MM.1S (cell line): ENCODE measurements around the gene ZNF774.

Source experiments
- DNase-seq: peaks from one replicate; pipeline ENCODE4 v3.0.0-alpha.2; 2015
- H2AFZ ChIP-seq: fragments of 300-600 bp; sonication (generic); 2 replicates; pipeline ENCODE4 v1.6.0; 2016; ENCODE audit warnings: antibody characterized with exemption, low read length
- H3F3A ChIP-seq: fragments of 300-600 bp; sonication (generic); 2 replicates; pipeline ENCODE4 v1.6.1; 2016; ENCODE audit warnings: mild to moderate bottlenecking, antibody characterized with exemption, low read length, moderate library complexity, mixed read lengths; ENCODE audit not compliant: insufficient read depth
- H3K27ac ChIP-seq: fragments of 300-600 bp; sonication (generic); 2 replicates; pipeline ENCODE4 v1.5.1; 2016; ENCODE audit warnings: mild to moderate bottlenecking, low read length
- H3K27me3 ChIP-seq: fragments of 300-600 bp; sonication (generic); replicated peaks from 2 replicates; pipeline ENCODE4 v1.6.0; 2016; ENCODE audit warnings: low read length; ENCODE audit not compliant: insufficient read depth
- H3K36me3 ChIP-seq: fragments of 300-600 bp; sonication (generic); replicated peaks from 2 replicates; pipeline ENCODE4 v1.6.1; 2016; ENCODE audit warnings: mild to moderate bottlenecking, low read length, mixed read lengths; ENCODE audit not compliant: insufficient read depth
- H3K4me1 ChIP-seq: fragments of 300-600 bp; sonication (generic); 2 replicates; pipeline ENCODE4 v1.6.1; 2016; ENCODE audit warnings: low read length, mixed read lengths
- H3K4me2 ChIP-seq: fragments of 300-600 bp; sonication (generic); 2 replicates; pipeline ENCODE4 v1.6.0; 2016; ENCODE audit warnings: low read depth, low read length
- H3K4me3 ChIP-seq: fragments of 300-600 bp; sonication (generic); 2 replicates; pipeline ENCODE4 v1.5.1; 2016; ENCODE audit warnings: low read length, mixed read lengths
- H3K79me2 ChIP-seq: fragments of 300-600 bp; sonication (generic); 2 replicates; pipeline ENCODE4 v1.6.1; 2016; ENCODE audit warnings: mixed run types, low read length, mixed read lengths
- H3K9ac ChIP-seq: fragments of 300-600 bp; sonication (generic); 2 replicates; pipeline ENCODE4 v1.6.1; 2016; ENCODE audit warnings: low read length, mixed read lengths
- H3K9me2 ChIP-seq: fragments of 300-600 bp; sonication (generic); replicated peaks from 2 replicates; pipeline ENCODE4 v1.6.1; 2016; ENCODE audit warnings: mild to moderate bottlenecking, low read length, mixed read lengths; ENCODE audit not compliant: insufficient read depth
- H3K9me3 ChIP-seq: fragments of 300-600 bp; sonication (generic); replicated peaks from 2 replicates; pipeline ENCODE4 v1.6.1; 2016; ENCODE audit warnings: mild to moderate bottlenecking, low read length, mixed read lengths; ENCODE audit not compliant: insufficient read depth
- H4K20me1 ChIP-seq: fragments of 300-600 bp; sonication (generic); 2 replicates; pipeline ENCODE4 v1.6.1; 2016; ENCODE audit warnings: mild to moderate bottlenecking, low read length, moderate library complexity, mixed read lengths; ENCODE audit not compliant: insufficient read depth
- EZH2 ChIP-seq: fragments of 300-600 bp; sonication (generic); optimal IDR thresholded peaks from 2 replicates; pipeline ENCODE3; 2017; ENCODE audit warnings: low read depth, mild to moderate bottlenecking, antibody characterized with exemption, low read length, mixed read lengths
- EZH2phosphoT487 ChIP-seq: fragments of 300-600 bp; sonication (generic); IDR thresholded peaks from 2 replicates; pipeline ENCODE4 v1.6.1; 2018; ENCODE audit warnings: antibody characterized with exemption, low read length
- TF ChIP-seq, protein P1 (sequence below): fragments of 300-600 bp; sonication (generic); IDR thresholded peaks from 2 replicates; pipeline ENCODE4 v1.5.1; 2016; ENCODE audit warnings: antibody characterized with exemption, low read length, mixed read lengths

The ZNF774 gene

DNA sequence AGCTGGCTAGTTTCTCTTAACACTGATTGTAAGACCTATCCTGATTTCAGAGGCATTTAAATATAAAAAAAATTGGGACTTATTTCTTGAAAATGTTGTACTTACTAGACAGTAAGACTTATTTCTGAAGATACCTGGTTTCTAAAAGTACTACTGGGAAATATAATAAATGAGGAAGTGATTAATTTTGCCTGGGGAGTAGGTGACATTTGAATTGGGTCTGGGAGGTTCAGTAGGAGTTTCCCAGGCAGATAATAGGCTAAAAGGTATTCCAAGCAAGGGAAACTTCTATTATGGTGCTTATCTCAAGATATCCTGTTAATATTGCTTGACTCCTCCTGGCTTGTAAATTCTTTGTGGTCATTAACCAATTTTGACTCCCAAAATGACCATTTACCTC is 29.4 kb downstream of the ZNF774 start:
- no peak for TF ChIP-seq EZH2phosphoT487
- no peak for TF ChIP-seq EZH2
- TF ChIP-seq, protein P1, sequence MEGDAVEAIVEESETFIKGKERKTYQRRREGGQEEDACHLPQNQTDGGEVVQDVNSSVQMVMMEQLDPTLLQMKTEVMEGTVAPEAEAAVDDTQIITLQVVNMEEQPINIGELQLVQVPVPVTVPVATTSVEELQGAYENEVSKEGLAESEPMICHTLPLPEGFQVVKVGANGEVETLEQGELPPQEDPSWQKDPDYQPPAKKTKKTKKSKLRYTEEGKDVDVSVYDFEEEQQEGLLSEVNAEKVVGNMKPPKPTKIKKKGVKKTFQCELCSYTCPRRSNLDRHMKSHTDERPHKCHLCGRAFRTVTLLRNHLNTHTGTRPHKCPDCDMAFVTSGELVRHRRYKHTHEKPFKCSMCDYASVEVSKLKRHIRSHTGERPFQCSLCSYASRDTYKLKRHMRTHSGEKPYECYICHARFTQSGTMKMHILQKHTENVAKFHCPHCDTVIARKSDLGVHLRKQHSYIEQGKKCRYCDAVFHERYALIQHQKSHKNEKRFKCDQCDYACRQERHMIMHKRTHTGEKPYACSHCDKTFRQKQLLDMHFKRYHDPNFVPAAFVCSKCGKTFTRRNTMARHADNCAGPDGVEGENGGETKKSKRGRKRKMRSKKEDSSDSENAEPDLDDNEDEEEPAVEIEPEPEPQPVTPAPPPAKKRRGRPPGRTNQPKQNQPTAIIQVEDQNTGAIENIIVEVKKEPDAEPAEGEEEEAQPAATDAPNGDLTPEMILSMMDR, result no peak
- Histone ChIP-seq H3K4me1 (peaks cover 13% of the 10 kb centered on the region), H3K27ac (no peak overlapping the region), H3K79me2 (no peaks in the 10 kb centered on the region), H3K4me2 (no peak overlapping the region), H3K9me3 (no peaks in the 10 kb centered on the region), H3K4me3 (no peak overlapping the region), H3F3A (0 out of 2 replicates have a peak, but pooled peaks cover 5% of the 10 kb centered on the region), H4K20me1 (no peaks in the 10 kb centered on the region), H2AFZ (no peak overlapping the region), H3K9ac (no peak overlapping the region), H3K36me3 (no peaks in the 10 kb centered on the region), H3K27me3 (no peaks in the 10 kb centered on the region), H3K9me2 (no peaks in the 10 kb centered on the region)
- DNase-seq, result no peak

DNA sequence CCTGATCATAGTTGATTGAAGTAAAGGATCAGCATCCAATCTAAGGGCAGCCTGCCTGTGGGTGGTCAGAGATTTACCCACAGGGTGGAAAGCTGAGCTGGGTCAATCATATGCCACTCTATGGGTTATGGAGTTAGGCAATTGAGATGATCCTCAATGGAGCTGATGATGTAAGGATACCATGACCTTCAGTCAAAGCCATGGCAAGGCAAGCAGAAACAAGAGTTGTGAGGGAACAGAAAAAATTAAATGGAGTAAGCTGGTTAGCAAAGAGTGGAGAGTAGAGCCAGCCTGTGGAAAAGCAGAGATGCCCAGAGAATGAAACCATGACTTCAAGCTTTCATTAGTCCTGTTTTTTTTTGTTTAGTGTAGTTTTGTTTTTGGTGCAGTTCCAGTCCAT is 30.2 kb downstream of the ZNF774 start:
- H3K36me3 ChIP-seq, result no peaks in the 10 kb centered on the region
- TF ChIP-seq EZH2 (no peak), EZH2phosphoT487 (no peak)
- TF ChIP-seq, protein P1, result no peak
- no peak for DNase-seq
- H3K9me3 ChIP-seq, result no peaks in the 10 kb centered on the region
- no peaks in the 10 kb centered on the region for H3K9me2 ChIP-seq
- no peak overlapping the region for H3K27ac ChIP-seq
- no peaks in the 10 kb centered on the region for H4K20me1 ChIP-seq
- H3K9ac ChIP-seq, result no peak overlapping the region
- no peak overlapping the region for H2AFZ ChIP-seq
- no peak overlapping the region for H3K4me3 ChIP-seq
- H3K27me3 ChIP-seq, result no peaks in the 10 kb centered on the region
- no peak overlapping the region for H3K4me2 ChIP-seq
- H3K4me1 ChIP-seq, result peaks cover 5% of the 10 kb centered on the region
- no peaks in the 10 kb centered on the region for H3K79me2 ChIP-seq
- no peaks in the 10 kb centered on the region for H3F3A ChIP-seq

DNA sequence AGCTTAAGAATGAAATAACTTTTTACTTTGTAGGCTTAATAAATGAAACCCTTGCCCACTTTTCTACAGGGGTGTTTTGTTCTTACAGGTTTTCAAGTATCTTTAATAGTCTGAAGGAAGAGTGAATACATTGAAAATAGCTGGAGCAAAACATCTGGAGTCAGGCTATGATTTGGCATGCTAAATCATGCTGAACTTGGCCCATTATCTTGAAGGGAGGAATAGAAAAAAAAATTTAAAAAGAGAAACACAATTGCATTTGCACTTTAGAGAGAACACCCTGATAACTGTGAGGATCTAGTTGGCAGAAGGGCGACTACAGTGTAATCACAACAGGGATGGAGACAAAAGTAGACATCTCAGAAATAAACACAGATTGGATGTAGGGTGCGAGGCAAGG is 34.1 kb downstream of the ZNF774 start:
- Histone ChIP-seq H3K27me3 (no peaks in the 10 kb centered on the region), H3F3A (peaks cover 6% of the 10 kb centered on the region; the same call in 1 of the 2 replicates), H3K4me2 (no peak overlapping the region), H3K4me1 (peaks cover 3% of the 10 kb centered on the region; the same call in 1 of the 2 replicates), H2AFZ (no peak overlapping the region), H3K27ac (no peak overlapping the region), H3K36me3 (0 out of 2 replicates have a peak, but pooled peaks cover 2% of the 10 kb centered on the region), H3K9ac (no peak overlapping the region), H3K79me2 (peaks cover 28% of the 10 kb centered on the region), H3K9me3 (no peaks in the 10 kb centered on the region), H3K9me2 (no peaks in the 10 kb centered on the region), H3K4me3 (no peak overlapping the region), H4K20me1 (no peaks in the 10 kb centered on the region)
- no peak for TF ChIP-seq EZH2phosphoT487
- TF ChIP-seq, protein P1, result no peak
- TF ChIP-seq EZH2, result no peak
- DNase-seq, result no peak
